22Rv1 (cell line): ENCODE results near the gene KLHL29.

ENCODE experiments used
- H3K27ac ChIP-seq: fragments of 450-650 bp; 2 replicates; pipeline ENCODE4 v1.5.1; 2017
- CTCF ChIP-seq: fragments of 450-650 bp; IDR thresholded peaks from 2 replicates; pipeline ENCODE4 v1.5.1; 2017; ENCODE audit warnings: mild to moderate bottlenecking
- ZFX ChIP-seq: fragments of 450-650 bp; IDR thresholded peaks from 2 replicates; pipeline ENCODE4 v1.6.1; 2017; ENCODE audit warnings: antibody characterized with exemption, borderline replicate concordance

The KLHL29 gene

GRCh38 chr2:23637011-23637778 lies 252.2 kb downstream of the KLHL29 start:
- TF ChIP-seq ZFX: no peak
- no peak overlapping the region for H3K27ac ChIP-seq

- TF ChIP-seq ZFX (no peak), CTCF (no peak)
- H3K27ac ChIP-seq: no peak overlapping the region
Observed at GRCh38 chr2:23639406-23639982, 254.5 kb downstream of the KLHL29 start.

GRCh38 chr2:23640711-23641110 lies 255.7 kb downstream of the KLHL29 start:
- no peak for TF ChIP-seq CTCF
- no peak for TF ChIP-seq ZFX

GRCh38 chr2:23642516-23642915 lies 257.5 kb downstream of the KLHL29 start:
- H3K27ac ChIP-seq: no peak overlapping the region
- no peak for TF ChIP-seq ZFX
- TF ChIP-seq CTCF: no peak

More at GRCh38 chr2:23640711-23641110, 255.7 kb downstream of the KLHL29 start:
- no peak overlapping the region for H3K27ac ChIP-seq

- H3K27ac ChIP-seq: no peak overlapping the region
- no peak for TF ChIP-seq CTCF
- TF ChIP-seq ZFX: no peak
Observed at GRCh38 chr2:23645230-23645808, 260.3 kb downstream of the KLHL29 start.

GRCh38 chr2:23647563-23647962 lies 262.6 kb downstream of the KLHL29 start:
- no peak overlapping the region for H3K27ac ChIP-seq
- TF ChIP-seq CTCF (no peak), ZFX (no peak)

- no peak overlapping the region for H3K27ac ChIP-seq
Observed at GRCh38 chr2:23649303-23649702, 264.3 kb downstream of the KLHL29 start.

More at GRCh38 chr2:23649303-23649702, 264.3 kb downstream of the KLHL29 start:
- TF ChIP-seq ZFX (no peak), CTCF (no peak)
